ENCODE measurements around the gene CLDN6. TPM values are rescaled to one million over a fixed set of nuclear protein-coding genes. Genes with fewer than 3 reads are reported as not detected.

Gene CLDN6
- total RNA-seq, 1 donor = under 0.01 TPM

Small RNAs within 50 kb of the gene (small RNA-seq; reads per million reads assigned to genes)
- not detected for gene LINC00514

Other genes starting within 250 kb of the CLDN6 start
- 173 and 195 TPM in 2 replicates for gene ELOB, start 240.9 kb downstream of the CLDN6 start, total RNA-seq
- gene PRSS33, start 230.6 kb downstream of the CLDN6 start, total RNA-seq = not detected in 2 replicates
- not detected in 2 replicates for gene PRSS41, start 219.7 kb downstream of the CLDN6 start, total RNA-seq
- not detected in 2 replicates for gene PRSS21, start 200.9 kb downstream of the CLDN6 start, total RNA-seq
- 0.88 and 1.4 TPM in 2 replicates for gene ZG16B, start 187.9 kb downstream of the CLDN6 start, total RNA-seq
- not detected in 2 replicates for gene PRSS22, start 160.0 kb downstream of the CLDN6 start, total RNA-seq
- gene FLYWCH2, start 135.0 kb downstream of the CLDN6 start, total RNA-seq = 38.7 and 43.6 TPM in 2 replicates
- 48.3 and 56.5 TPM in 2 replicates for gene FLYWCH1, start 106.3 kb downstream of the CLDN6 start, total RNA-seq
- gene KREMEN2, start 53.9 kb downstream of the CLDN6 start, total RNA-seq = not detected in 2 replicates
- 1.5 and 1.8 TPM in 2 replicates for gene PAQR4, start 48.8 kb downstream of the CLDN6 start, total RNA-seq
- gene PKMYT1, start 37.7 kb downstream of the CLDN6 start, total RNA-seq = 1.4 and 2.1 TPM in 2 replicates
- not detected in 2 replicates for gene CLDN9, start 5.3 kb downstream of the CLDN6 start, total RNA-seq
- gene TNFRSF12A, start 2.2 kb upstream of the CLDN6 start, total RNA-seq = 143 and 159 TPM in 2 replicates
- 20.3 and 21.2 TPM in 2 replicates for gene HCFC1R1, start 5.8 kb upstream of the CLDN6 start, total RNA-seq
- gene THOC6, start 5.9 kb upstream of the CLDN6 start, total RNA-seq = 21.8 and 23.5 TPM in 2 replicates
- gene BICDL2, start 18.8 kb upstream of the CLDN6 start, total RNA-seq = 0.29 TPM in 1 of 2 replicates, not detected in the other
- gene MMP25, start 28.4 kb upstream of the CLDN6 start, total RNA-seq = under 0.01 TPM in 1 of 2 replicates, not detected in the other
- 0.72 TPM in 1 of 2 replicates, not detected in the other for gene IL32, start 47.5 kb upstream of the CLDN6 start, total RNA-seq
- gene ZSCAN10, start 81.1 kb upstream of the CLDN6 start, total RNA-seq = not detected in 2 replicates
- gene ZNF205, start 94.4 kb upstream of the CLDN6 start, total RNA-seq = 17.4 and 17.7 TPM in 2 replicates
- gene ZNF213, start 116.8 kb upstream of the CLDN6 start, total RNA-seq = 8.0 and 9.4 TPM in 2 replicates
- 0.36 TPM in 1 of 2 replicates, not detected in the other for gene OR1F1, start 170.0 kb upstream of the CLDN6 start, total RNA-seq
- 11.5 and 11.6 TPM in 2 replicates for gene ZNF200, start 217.0 kb upstream of the CLDN6 start, total RNA-seq
- gene MEFV, start 238.4 kb upstream of the CLDN6 start, total RNA-seq = under 0.01 TPM in 1 of 2 replicates, not detected in the other